ENCODE data around the gene RNU7-1. TPM values are rescaled to one million over a fixed set of nuclear protein-coding genes. Genes with fewer than 3 reads are reported as not detected.

RNU7-1 gene
- total and polyA plus RNA-seq, 9 of the 15 experiments (the other 6 are each of a cell fraction or from before 2014, with no cell fraction given), result not detected

GRCh38 chr12:6942331-6942665 is 1.3 kb upstream of the RNU7-1 start:
- ATAC-seq (no peak), DNase-seq (ENCODE audit: extremely low read depth in 1 of 4, low spot score in 3 of 4) (no peak), FAIRE-seq (no peak)
- TF ChIP-seq ZBTB8A (IDR thresholded peaks at IDR 0.05; ENCODE audit: partially characterized antibody) (no peak), ZNF12 (CRISPR knock-in tag; IDR thresholded peaks at IDR 0.05) (no peak), POLR2G (IDR thresholded peaks at IDR 0.05; ENCODE audit: low read depth, low read length) (0 out of 2 replicates have a peak, but pooled peaks have one; percentile 23), SOX6 (IDR thresholded peaks at IDR 0.05) (no peak), ESRRB (CRISPR knock-in tag; IDR thresholded peaks at IDR 0.05; ENCODE audit: borderline replicate concordance) (no peak), BCOR (IDR thresholded peaks at IDR 0.05) (no peak), ERF (CRISPR knock-in tag; IDR thresholded peaks at IDR 0.05) (0 out of 2 replicates have a peak, but pooled peaks have one; percentile 10), RNF2 (IDR thresholded peaks at IDR 0.05) (no peak), MIER1 (IDR thresholded peaks at IDR 0.05; ENCODE audit: low read depth) (no peak), ZBTB33 (CRISPR knock-in tag; IDR thresholded peaks at IDR 0.05) (peak; percentile 93)
- peaks cover 13% of the 10 kb centered on the region for H3K79me2 ChIP-seq (ENCODE audit: control insufficient read depth, insufficient read depth, low read length)
- H3K4me2 ChIP-seq (ENCODE audit: insufficient read depth, low read length), result peak overlapping the region; percentile 94
- 88% methylated on average over 4 of the region's 11 CpGs for WGBS (ENCODE audit: insufficient coverage, low coverage, missing lambda C conversion rate)
- no peaks in the 10 kb centered on the region for H3K9me3 ChIP-seq (replicated peaks; ENCODE audit: control insufficient read depth, insufficient read depth, low read depth, low read length)
- intact Hi-C loops (cut with micrococcal nuclease) (loop anchor here (5.0 kb wide), 1 partner anchor 75 kb away; the partner anchor contains the start of gene TPI1), in situ Hi-C loops (cut with MboI) (loop anchor here (5.0 kb wide), 1 partner anchor 75 kb away; the partner anchor contains the start of gene TPI1)
- H4K20me1 ChIP-seq (replicated peaks; ENCODE audit: control insufficient read depth, insufficient read depth, low read length), result no peaks in the 10 kb centered on the region
- H2AFZ ChIP-seq (ENCODE audit: low read depth, low read length), result no peak overlapping the region
- ChIA-PET CTCF (ENCODE audit: low intra/inter-chr PET ratio) (no interaction called here), POLR2A (interaction anchor here (0.6 to 6.3 kb wide), 5 partner anchors 11 to 73 kb away, joined by 3 to 98 read pairs (median 24); partner anchors contain the start of gene ATN1)
- no peak overlapping the region for H3K4me3 ChIP-seq
- H3K9ac ChIP-seq (ENCODE audit: insufficient read depth in 1 of 2, low read depth in 2 of 2, low read length in 2 of 2), result peak overlapping the region; percentile 86 to 90
- H3K9me1 ChIP-seq (ENCODE audit: control insufficient read depth, insufficient read depth, low read length), result no peaks in the 10 kb centered on the region
- no peaks in the 10 kb centered on the region for H3K27me3 ChIP-seq (ENCODE audit: control insufficient read depth in 2 of 2, insufficient read depth in 2 of 2, low read length in 2 of 2)
- peaks cover 21 to 64% of the 10 kb centered on the region in 2 experiments for H3K4me1 ChIP-seq (replicated peaks in 1 of 2; ENCODE audit: control insufficient read depth in 2 of 2, insufficient read depth in 2 of 2, low read length in 2 of 2)
- peak overlapping the region; percentile 96 for H3K27ac ChIP-seq (ENCODE audit: extremely low read depth, low read depth, low read length)
- peaks cover 38% of the 10 kb centered on the region; the same call in 2 of the 3 replicates for H3K36me3 ChIP-seq (ENCODE audit: control insufficient read depth, insufficient read depth, low read length)
- BruUV-seq (replicated peaks), result no TSS peak

All from K562 (cell line).